Measurements from ENCODE around the gene PACRG. TPM values are rescaled to one million over a fixed set of nuclear protein-coding genes. Genes with fewer than 3 reads are reported as not detected.

PACRG gene
- total and polyA plus RNA-seq, 2 of the 4 experiments (the other 2 are of a cell fraction) = not detected

DNA sequence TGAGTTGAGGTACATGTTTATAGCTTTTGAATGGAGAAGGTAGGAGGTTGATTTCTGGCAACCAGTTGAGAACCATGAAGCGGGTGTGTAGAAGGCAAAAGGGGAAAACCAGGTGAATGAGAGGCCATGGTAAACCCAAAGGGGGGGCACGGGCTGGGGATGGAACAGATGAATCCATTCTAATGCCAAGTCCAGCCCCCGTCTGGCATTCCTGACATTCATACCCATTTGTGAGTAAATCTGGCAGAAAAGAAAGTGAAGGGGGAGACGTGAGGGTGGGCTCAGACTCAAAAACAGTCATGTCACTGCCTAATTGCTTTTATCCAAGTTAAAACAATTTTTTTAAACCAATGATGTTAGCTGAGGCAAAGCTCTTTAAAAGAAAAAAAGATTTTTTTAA is 513.9 kb downstream of the PACRG start:
- H4K20me1 ChIP-seq (ENCODE audit: insufficient read depth, low read length) = no peaks in the 10 kb centered on the region
- no peaks in the 10 kb centered on the region for H3K9me1 ChIP-seq (ENCODE audit: insufficient read depth, low read length)
- no peak overlapping the region for H3K56ac ChIP-seq (ENCODE audit: extremely low read depth, insufficient read depth, low read length)
- TF ChIP-seq RFX5 (IDR thresholded peaks at IDR 0.05; ENCODE audit: low read depth, low read length) (no peak), MAFK (IDR thresholded peaks at IDR 0.05; ENCODE audit: low read depth, low read length) (no peak), MXI1 (IDR thresholded peaks at IDR 0.05; ENCODE audit: borderline replicate concordance, low read depth, low read length) (no peak), SMC3 (IDR thresholded peaks at IDR 0.05; ENCODE audit: low read depth, low read length) (no peak), CEBPB (IDR thresholded peaks at IDR 0.05; ENCODE audit: low read depth, low read length) (no peak), CHD1 (IDR thresholded peaks at IDR 0.05; ENCODE audit: low read depth, low read length) (no peak), NFE2L2 (IDR thresholded peaks at IDR 0.05; ENCODE audit: low read depth, low read length) (no peak), ELK1 (IDR thresholded peaks at IDR 0.05; ENCODE audit: borderline replicate concordance, low read depth, low read length) (no peak), RAD21 (IDR thresholded peaks at IDR 0.05; ENCODE audit: low read length) (no peak), MAZ (IDR thresholded peaks at IDR 0.05; ENCODE audit: borderline replicate concordance, low read depth, low read length) (no peak), FOS (IDR thresholded peaks at IDR 0.05; ENCODE audit: low read depth, low read length) (no peak), RCOR1 (IDR thresholded peaks at IDR 0.05; ENCODE audit: insufficient replicate concordance, low read length) (no peak), POLR2A (IDR thresholded peaks at IDR 0.05; ENCODE audit: low read depth, low read length) (no peak), BHLHE40 (IDR thresholded peaks at IDR 0.05; ENCODE audit: low read depth, low read length) (no peak)
- TF ChIP-seq, protein P1, sequence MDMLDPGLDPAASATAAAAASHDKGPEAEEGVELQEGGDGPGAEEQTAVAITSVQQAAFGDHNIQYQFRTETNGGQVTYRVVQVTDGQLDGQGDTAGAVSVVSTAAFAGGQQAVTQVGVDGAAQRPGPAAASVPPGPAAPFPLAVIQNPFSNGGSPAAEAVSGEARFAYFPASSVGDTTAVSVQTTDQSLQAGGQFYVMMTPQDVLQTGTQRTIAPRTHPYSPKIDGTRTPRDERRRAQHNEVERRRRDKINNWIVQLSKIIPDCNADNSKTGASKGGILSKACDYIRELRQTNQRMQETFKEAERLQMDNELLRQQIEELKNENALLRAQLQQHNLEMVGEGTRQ (IDR thresholded peaks at IDR 0.05; ENCODE audit: low read depth, low read length) = no peak
- TF ChIP-seq, protein P2, sequence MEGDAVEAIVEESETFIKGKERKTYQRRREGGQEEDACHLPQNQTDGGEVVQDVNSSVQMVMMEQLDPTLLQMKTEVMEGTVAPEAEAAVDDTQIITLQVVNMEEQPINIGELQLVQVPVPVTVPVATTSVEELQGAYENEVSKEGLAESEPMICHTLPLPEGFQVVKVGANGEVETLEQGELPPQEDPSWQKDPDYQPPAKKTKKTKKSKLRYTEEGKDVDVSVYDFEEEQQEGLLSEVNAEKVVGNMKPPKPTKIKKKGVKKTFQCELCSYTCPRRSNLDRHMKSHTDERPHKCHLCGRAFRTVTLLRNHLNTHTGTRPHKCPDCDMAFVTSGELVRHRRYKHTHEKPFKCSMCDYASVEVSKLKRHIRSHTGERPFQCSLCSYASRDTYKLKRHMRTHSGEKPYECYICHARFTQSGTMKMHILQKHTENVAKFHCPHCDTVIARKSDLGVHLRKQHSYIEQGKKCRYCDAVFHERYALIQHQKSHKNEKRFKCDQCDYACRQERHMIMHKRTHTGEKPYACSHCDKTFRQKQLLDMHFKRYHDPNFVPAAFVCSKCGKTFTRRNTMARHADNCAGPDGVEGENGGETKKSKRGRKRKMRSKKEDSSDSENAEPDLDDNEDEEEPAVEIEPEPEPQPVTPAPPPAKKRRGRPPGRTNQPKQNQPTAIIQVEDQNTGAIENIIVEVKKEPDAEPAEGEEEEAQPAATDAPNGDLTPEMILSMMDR (conservative IDR thresholded peaks at IDR 0.05; ENCODE audit: low read depth, low read length) = no peak
- ATAC-seq (ENCODE audit: low read depth) = no peak
- peaks cover 17% of the 10 kb centered on the region for H3K9me3 ChIP-seq (ENCODE audit: control insufficient read depth, insufficient read depth, low read length)
- H3K36me3 ChIP-seq (ENCODE audit: control insufficient read depth, insufficient read depth, low read length) = no peaks in the 10 kb centered on the region
- no peak overlapping the region for H3K18ac ChIP-seq (ENCODE audit: low read depth, low read length)
- no peak overlapping the region for H3K4ac ChIP-seq (ENCODE audit: low read depth, low read length)
- dilution Hi-C loops (cut with HindIII; ENCODE audit: low sequenced_read_pairs, unreplicated experiment) (no loop called here), intact Hi-C loops (cut with micrococcal nuclease) (no loop called here), in situ Hi-C loops (cut with MboI; ENCODE audit: low sequenced_read_pairs) (no loop called here)
- no peak overlapping the region for H4K5ac ChIP-seq (ENCODE audit: low read depth, low read length)
- no peak overlapping the region for H3K27ac ChIP-seq (ENCODE audit: insufficient read depth, low read length)
- no peak overlapping the region for H2BK15ac ChIP-seq (ENCODE audit: low read depth, low read length)
- H3K14ac ChIP-seq (replicated peaks; ENCODE audit: low read depth, low read length) = no peak overlapping the region
- 83% methylated on average over 1 of the region's 4 CpGs; no CpG with 5 or more reads in 1 of the 2 experiments for WGBS, 2 experiments (ENCODE audit: extremely low coverage in 2 of 2, insufficient read length in 1 of 2)
- no peak for DNase-seq
- no peak overlapping the region for H3K9ac ChIP-seq (ENCODE audit: low read depth, low read length)
- no peaks in the 10 kb centered on the region for H3K79me1 ChIP-seq (ENCODE audit: low read depth in 1 of 2, low read length in 2 of 2)
- no peak overlapping the region for H3K4me3 ChIP-seq (ENCODE audit: insufficient read depth, low read depth, low read length)
- no peaks in the 10 kb centered on the region for H3K4me1 ChIP-seq (ENCODE audit: control insufficient read depth, insufficient read depth, low read length)
- no peak overlapping the region for H2AK5ac ChIP-seq (ENCODE audit: low read depth, low read length)
- H3K27me3 ChIP-seq (ENCODE audit: control insufficient read depth, insufficient read depth, low read length) = no peaks in the 10 kb centered on the region
- H2BK120ac ChIP-seq (ENCODE audit: low read depth, low read length) = no peak overlapping the region
- H4K91ac ChIP-seq (ENCODE audit: insufficient read depth, low read depth, low read length) = no peak overlapping the region
- no peak overlapping the region for H4K8ac ChIP-seq (ENCODE audit: low read depth in 2 of 2, low read length in 2 of 2)
- no peak overlapping the region for H2AFZ ChIP-seq (replicated peaks; ENCODE audit: low read length, poor library complexity)
- H3K4me2 ChIP-seq (ENCODE audit: low read depth, low read length) = no peak overlapping the region
- H2AK9ac ChIP-seq (replicated peaks; ENCODE audit: low read depth, low read length, poor library complexity) = no peak overlapping the region
- H3K23ac ChIP-seq (ENCODE audit: low read depth, low read length) = no peak overlapping the region
- ChIA-PET POLR2A (ENCODE audit: unreplicated experiment) (no interaction called here), CTCF (no interaction called here)
- no TSS peak for BruUV-seq (replicated peaks)
- H2BK5ac ChIP-seq (ENCODE audit: low read depth, low read length, poor library complexity, severe bottlenecking) = no peak overlapping the region
- no peak overlapping the region for H2BK20ac ChIP-seq (ENCODE audit: low read depth, low read length)
